Hepatocyte (in vitro differentiated cells): ENCODE data around the gene AFAP1. TPM values are rescaled to one million over a fixed set of nuclear protein-coding genes. Genes with fewer than 3 reads are reported as not detected.

Experiments
- DNase-seq: peaks from one replicate; pipeline ENCODE4 v3.0.0-alpha.2; 2016; ENCODE audit warnings: low spot score
- H2AFZ ChIP-seq: fragments of 200-600 bp; sonication (generic); 2 replicates; pipeline ENCODE4 v1.6.0; 2016; ENCODE audit warnings: antibody characterized with exemption, mild to moderate bottlenecking
- H3K27ac ChIP-seq: fragments of 200-600 bp; sonication (generic); 2 replicates; pipeline ENCODE4 v1.5.1; 2016; ENCODE audit warnings: mild to moderate bottlenecking
- H3K27me3 ChIP-seq: fragments of 200-600 bp; sonication (generic); 2 replicates; pipeline ENCODE4 v1.6.1; 2016
- H3K36me3 ChIP-seq: fragments of 200-600 bp; sonication (generic); replicated peaks from 2 replicates; pipeline ENCODE4 v1.5.1; 2016; ENCODE audit warnings: low read depth; ENCODE audit not compliant: insufficient read depth
- H3K4me1 ChIP-seq: fragments of 200-600 bp; sonication (generic); 2 replicates; pipeline ENCODE4 v1.5.1; 2016; ENCODE audit warnings: mild to moderate bottlenecking, moderate library complexity; ENCODE audit not compliant: insufficient read depth
- H3K4me2 ChIP-seq: fragments of 200-600 bp; sonication (generic); 2 replicates; pipeline ENCODE4 v1.6.0; 2016
- H3K4me3 ChIP-seq: fragments of 200-600 bp; sonication (generic); 2 replicates; pipeline ENCODE4 v1.5.1; 2016; ENCODE audit warnings: mild to moderate bottlenecking
- H3K79me2 ChIP-seq: fragments of 200-600 bp; sonication (generic); 2 replicates; pipeline ENCODE4 v1.6.0; 2017; ENCODE audit warnings: mild to moderate bottlenecking
- H3K9me2 ChIP-seq: fragments of 200-600 bp; sonication (generic); replicated peaks from 2 replicates; pipeline ENCODE4 v1.6.0; 2017; ENCODE audit warnings: mild to moderate bottlenecking; ENCODE audit not compliant: insufficient read depth
- H3K9me3 ChIP-seq: fragments of 200-600 bp; sonication (generic); 2 replicates; pipeline ENCODE4 v1.5.1; 2016; ENCODE audit warnings: low read depth, mild to moderate bottlenecking
- H4K20me1 ChIP-seq: fragments of 200-600 bp; sonication (generic); 2 replicates; pipeline ENCODE4 v1.6.0; 2016; ENCODE audit warnings: mild to moderate bottlenecking; ENCODE audit not compliant: insufficient read depth, poor library complexity, severe bottlenecking
- CTCF ChIP-seq: fragments of 200-600 bp; sonication (generic); IDR thresholded peaks from 2 replicates; pipeline ENCODE4 v1.5.1; 2016; ENCODE audit warnings: antibody characterized with exemption, mild to moderate bottlenecking; ENCODE audit not compliant: poor library complexity
- EZH2 ChIP-seq: fragments of 200-600 bp; sonication (generic); IDR thresholded peaks from 2 replicates; pipeline ENCODE4 v1.6.1; 2016; ENCODE audit warnings: antibody characterized with exemption, mild to moderate bottlenecking, borderline replicate concordance
- EZH2phosphoT487 ChIP-seq: fragments of 200-600 bp; sonication (generic); IDR thresholded peaks from one replicate; pipeline ENCODE4 v1.6.1; 2018; ENCODE audit warnings: antibody characterized with exemption, mild to moderate bottlenecking, low read depth, moderate library complexity; ENCODE audit not compliant: unreplicated experiment, severe bottlenecking
- WGBS: methylation state at CpG from one replicate; pipeline ENCODE4 v1.1.6; 2016; ENCODE audit warnings: low lambda C conversion rate; ENCODE audit errors: missing lambda C conversion rate; 5-methylcytosine and 5-hydroxymethylcytosine counted together
- polyA plus RNA-seq: library from polyadenylated mRNA; unstranded; fragments of >200 nt; fragmentation: Nextera tagmentation; extraction: Ambion mirVana; gene quantifications from 2 replicates; pipeline ENCODE4 v1.2.1, GENCODE V29; 2016
- total RNA-seq: library from RNA; depleted of rRNA; stranded (reverse); fragments of >200 nt; gene quantifications from 2 replicates; pipeline ENCODE4 v1.2.3, GENCODE V29; 2014

The AFAP1 gene
- total and polyA plus RNA-seq, 2 experiments from 2014 or later: 9.3 to 16.2 TPM

- H3K4me3 ChIP-seq: no peak overlapping the region
- H3K79me2 ChIP-seq: peaks cover 89% of the 10 kb centered on the region
- H4K20me1 ChIP-seq: peaks cover 17% of the 10 kb centered on the region
- no peak overlapping the region for H3K27ac ChIP-seq
- no peak overlapping the region for H2AFZ ChIP-seq
- H3K9me3 ChIP-seq: peaks cover 18% of the 10 kb centered on the region
- H3K4me2 ChIP-seq: no peak overlapping the region
- no peaks in the 10 kb centered on the region for H3K9me2 ChIP-seq
- no peaks in the 10 kb centered on the region for H3K36me3 ChIP-seq
- DNase-seq: no peak
- H3K4me1 ChIP-seq: peaks cover 9% of the 10 kb centered on the region
- WGBS: 84% methylated on average over 3 of the region's 3 CpGs
- TF ChIP-seq EZH2phosphoT487: no peak
- TF ChIP-seq CTCF: no peak
- no peak for TF ChIP-seq EZH2
- no peaks in the 10 kb centered on the region for H3K27me3 ChIP-seq
These were observed 52.2 kb downstream of the AFAP1 start for GRCh38 chr4:7887436-7887835.

GRCh38 chr4:7886007-7886973 lies 53.4 kb downstream of the AFAP1 start:
- DNase-seq: no peak
- WGBS: 53% methylated on average over 9 of the region's 9 CpGs
- Histone ChIP-seq H3K4me2 (peak overlapping the region; percentile 33), H2AFZ (no peak overlapping the region), H3K79me2 (peaks cover 90% of the 10 kb centered on the region), H3K36me3 (no peaks in the 10 kb centered on the region), H3K27ac (peak overlapping the region; percentile 1), H3K9me2 (no peaks in the 10 kb centered on the region), H3K4me1 (peaks cover 9% of the 10 kb centered on the region), H4K20me1 (peaks cover 14% of the 10 kb centered on the region), H3K9me3 (peaks cover 18% of the 10 kb centered on the region), H3K27me3 (no peaks in the 10 kb centered on the region), H3K4me3 (no peak overlapping the region)
- no peak for TF ChIP-seq CTCF
- no peak for TF ChIP-seq EZH2phosphoT487
- no peak for TF ChIP-seq EZH2

GRCh38 chr4:7885216-7886006 lies 54.2 kb downstream of the AFAP1 start:
- Histone ChIP-seq H4K20me1 (peaks cover 9% of the 10 kb centered on the region), H3K27ac (no peak overlapping the region), H3K4me1 (peaks cover 9% of the 10 kb centered on the region), H3K4me3 (no peak overlapping the region), H3K9me2 (no peaks in the 10 kb centered on the region), H2AFZ (no peak overlapping the region), H3K4me2 (peak overlapping the region; percentile 28), H3K36me3 (no peaks in the 10 kb centered on the region), H3K27me3 (no peaks in the 10 kb centered on the region), H3K79me2 (peaks cover 90% of the 10 kb centered on the region), H3K9me3 (peaks cover 18% of the 10 kb centered on the region)
- DNase-seq: no peak
- WGBS: 88% methylated on average over 16 of the region's 16 CpGs
- TF ChIP-seq CTCF: no peak
- TF ChIP-seq EZH2: no peak
- TF ChIP-seq EZH2phosphoT487: no peak
